GM23338 (cell line): Measurements from ENCODE around the gene MTHFD1L.

Experiments
- CREB1 ChIP-seq: fragments of 250-450 bp; sonication (Bioruptor Pico); IDR thresholded peaks from 2 replicates; pipeline ENCODE4 v1.5.0; 2020; ENCODE audit warnings: low read depth, mild to moderate bottlenecking, moderate library complexity
- EZH2 ChIP-seq: fragments of 200-600 bp; sonication (generic); IDR thresholded peaks from one replicate; pipeline ENCODE4 v1.8.0; 2017; ENCODE audit warnings: antibody characterized with exemption, mild to moderate bottlenecking, low read depth; ENCODE audit not compliant: unreplicated experiment
- EZH2phosphoT487 ChIP-seq: fragments of 200-600 bp; sonication (generic); IDR thresholded peaks from one replicate; pipeline ENCODE4 v1.8.1; 2018; ENCODE audit warnings: antibody characterized with exemption; ENCODE audit not compliant: unreplicated experiment
- JUNB ChIP-seq: IDR thresholded peaks from one replicate; pipeline ENCODE4 v1.6.1; 2016; ENCODE audit warnings: antibody characterized with exemption; ENCODE audit not compliant: unreplicated experiment
- NANOG ChIP-seq: IDR thresholded peaks from 2 replicates; pipeline ENCODE4 v1.6.1; 2016; ENCODE audit warnings: antibody characterized with exemption, borderline replicate concordance
- POLR2AphosphoS5 ChIP-seq: IDR thresholded peaks from 2 replicates; pipeline ENCODE4 v1.6.1; 2016; ENCODE audit warnings: antibody characterized with exemption, low read depth
- TF ChIP-seq, protein P1 (sequence below), 2 experiments: fragments of 200-600 bp in 1 of 2; sonication (generic) in 1 of 2; conservative IDR thresholded peaks; 2 replicates each; pipeline versions ENCODE4 v1.5.1 to v1.6.1; 2016 to 2017; ENCODE audit warnings: antibody characterized with exemption in 2 of 2, low read depth in 2 of 2, mild to moderate bottlenecking in 2 of 2, moderate library complexity in 1 of 2
- TF ChIP-seq, protein P2 (sequence below): IDR thresholded peaks from one replicate; pipeline ENCODE4 v1.6.1; 2018; ENCODE audit warnings: antibody characterized with exemption; ENCODE audit not compliant: unreplicated experiment
- TF ChIP-seq, protein P3 (sequence below): IDR thresholded peaks from 2 replicates; pipeline ENCODE4 v1.6.1; 2016; ENCODE audit warnings: antibody characterized with exemption
- TF ChIP-seq, protein P4 (sequence below): fragments of 250-450 bp; sonication (Bioruptor Pico); IDR thresholded peaks from 2 replicates; pipeline ENCODE4 v1.5.0; 2020; ENCODE audit warnings: mild to moderate bottlenecking, moderate library complexity

DNA sequence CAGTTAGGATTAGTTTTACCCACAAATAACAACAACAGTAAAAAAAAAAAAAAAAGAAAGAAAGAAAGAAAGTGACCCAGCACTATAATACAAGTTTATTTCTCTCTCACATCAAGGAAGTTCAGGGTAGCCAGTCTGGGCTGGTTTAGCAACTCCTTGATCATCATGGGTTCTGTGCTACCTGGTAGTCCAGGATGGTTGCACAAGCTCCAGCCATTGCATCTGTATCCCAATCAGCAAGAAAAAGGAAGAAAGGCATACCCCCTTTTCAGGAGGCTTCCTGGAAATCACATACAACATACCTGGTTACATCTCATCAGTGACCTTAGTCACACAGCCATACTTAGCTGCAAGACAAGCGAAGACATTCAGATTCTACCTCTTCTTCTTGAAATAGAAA, 128.5 kb downstream of the MTHFD1L start:
- TF ChIP-seq, protein P1, sequence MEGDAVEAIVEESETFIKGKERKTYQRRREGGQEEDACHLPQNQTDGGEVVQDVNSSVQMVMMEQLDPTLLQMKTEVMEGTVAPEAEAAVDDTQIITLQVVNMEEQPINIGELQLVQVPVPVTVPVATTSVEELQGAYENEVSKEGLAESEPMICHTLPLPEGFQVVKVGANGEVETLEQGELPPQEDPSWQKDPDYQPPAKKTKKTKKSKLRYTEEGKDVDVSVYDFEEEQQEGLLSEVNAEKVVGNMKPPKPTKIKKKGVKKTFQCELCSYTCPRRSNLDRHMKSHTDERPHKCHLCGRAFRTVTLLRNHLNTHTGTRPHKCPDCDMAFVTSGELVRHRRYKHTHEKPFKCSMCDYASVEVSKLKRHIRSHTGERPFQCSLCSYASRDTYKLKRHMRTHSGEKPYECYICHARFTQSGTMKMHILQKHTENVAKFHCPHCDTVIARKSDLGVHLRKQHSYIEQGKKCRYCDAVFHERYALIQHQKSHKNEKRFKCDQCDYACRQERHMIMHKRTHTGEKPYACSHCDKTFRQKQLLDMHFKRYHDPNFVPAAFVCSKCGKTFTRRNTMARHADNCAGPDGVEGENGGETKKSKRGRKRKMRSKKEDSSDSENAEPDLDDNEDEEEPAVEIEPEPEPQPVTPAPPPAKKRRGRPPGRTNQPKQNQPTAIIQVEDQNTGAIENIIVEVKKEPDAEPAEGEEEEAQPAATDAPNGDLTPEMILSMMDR (conservative IDR thresholded peaks at IDR 0.05; ENCODE audit: low read depth in 2 of 2), result no peak
- no peak for TF ChIP-seq EZH2
- no peak for TF ChIP-seq EZH2phosphoT487
- TF ChIP-seq, protein P2, sequence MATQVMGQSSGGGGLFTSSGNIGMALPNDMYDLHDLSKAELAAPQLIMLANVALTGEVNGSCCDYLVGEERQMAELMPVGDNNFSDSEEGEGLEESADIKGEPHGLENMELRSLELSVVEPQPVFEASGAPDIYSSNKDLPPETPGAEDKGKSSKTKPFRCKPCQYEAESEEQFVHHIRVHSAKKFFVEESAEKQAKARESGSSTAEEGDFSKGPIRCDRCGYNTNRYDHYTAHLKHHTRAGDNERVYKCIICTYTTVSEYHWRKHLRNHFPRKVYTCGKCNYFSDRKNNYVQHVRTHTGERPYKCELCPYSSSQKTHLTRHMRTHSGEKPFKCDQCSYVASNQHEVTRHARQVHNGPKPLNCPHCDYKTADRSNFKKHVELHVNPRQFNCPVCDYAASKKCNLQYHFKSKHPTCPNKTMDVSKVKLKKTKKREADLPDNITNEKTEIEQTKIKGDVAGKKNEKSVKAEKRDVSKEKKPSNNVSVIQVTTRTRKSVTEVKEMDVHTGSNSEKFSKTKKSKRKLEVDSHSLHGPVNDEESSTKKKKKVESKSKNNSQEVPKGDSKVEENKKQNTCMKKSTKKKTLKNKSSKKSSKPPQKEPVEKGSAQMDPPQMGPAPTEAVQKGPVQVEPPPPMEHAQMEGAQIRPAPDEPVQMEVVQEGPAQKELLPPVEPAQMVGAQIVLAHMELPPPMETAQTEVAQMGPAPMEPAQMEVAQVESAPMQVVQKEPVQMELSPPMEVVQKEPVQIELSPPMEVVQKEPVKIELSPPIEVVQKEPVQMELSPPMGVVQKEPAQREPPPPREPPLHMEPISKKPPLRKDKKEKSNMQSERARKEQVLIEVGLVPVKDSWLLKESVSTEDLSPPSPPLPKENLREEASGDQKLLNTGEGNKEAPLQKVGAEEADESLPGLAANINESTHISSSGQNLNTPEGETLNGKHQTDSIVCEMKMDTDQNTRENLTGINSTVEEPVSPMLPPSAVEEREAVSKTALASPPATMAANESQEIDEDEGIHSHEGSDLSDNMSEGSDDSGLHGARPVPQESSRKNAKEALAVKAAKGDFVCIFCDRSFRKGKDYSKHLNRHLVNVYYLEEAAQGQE, result no peak
- TF ChIP-seq JUNB, result no peak
- TF ChIP-seq NANOG, result no peak
- no peak for TF ChIP-seq POLR2AphosphoS5
- TF ChIP-seq CREB1 (CRISPR knock-in tag), result no peak
- TF ChIP-seq, protein P3, sequence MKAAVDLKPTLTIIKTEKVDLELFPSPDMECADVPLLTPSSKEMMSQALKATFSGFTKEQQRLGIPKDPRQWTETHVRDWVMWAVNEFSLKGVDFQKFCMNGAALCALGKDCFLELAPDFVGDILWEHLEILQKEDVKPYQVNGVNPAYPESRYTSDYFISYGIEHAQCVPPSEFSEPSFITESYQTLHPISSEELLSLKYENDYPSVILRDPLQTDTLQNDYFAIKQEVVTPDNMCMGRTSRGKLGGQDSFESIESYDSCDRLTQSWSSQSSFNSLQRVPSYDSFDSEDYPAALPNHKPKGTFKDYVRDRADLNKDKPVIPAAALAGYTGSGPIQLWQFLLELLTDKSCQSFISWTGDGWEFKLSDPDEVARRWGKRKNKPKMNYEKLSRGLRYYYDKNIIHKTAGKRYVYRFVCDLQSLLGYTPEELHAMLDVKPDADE, result no peak
- TF ChIP-seq, protein P4, sequence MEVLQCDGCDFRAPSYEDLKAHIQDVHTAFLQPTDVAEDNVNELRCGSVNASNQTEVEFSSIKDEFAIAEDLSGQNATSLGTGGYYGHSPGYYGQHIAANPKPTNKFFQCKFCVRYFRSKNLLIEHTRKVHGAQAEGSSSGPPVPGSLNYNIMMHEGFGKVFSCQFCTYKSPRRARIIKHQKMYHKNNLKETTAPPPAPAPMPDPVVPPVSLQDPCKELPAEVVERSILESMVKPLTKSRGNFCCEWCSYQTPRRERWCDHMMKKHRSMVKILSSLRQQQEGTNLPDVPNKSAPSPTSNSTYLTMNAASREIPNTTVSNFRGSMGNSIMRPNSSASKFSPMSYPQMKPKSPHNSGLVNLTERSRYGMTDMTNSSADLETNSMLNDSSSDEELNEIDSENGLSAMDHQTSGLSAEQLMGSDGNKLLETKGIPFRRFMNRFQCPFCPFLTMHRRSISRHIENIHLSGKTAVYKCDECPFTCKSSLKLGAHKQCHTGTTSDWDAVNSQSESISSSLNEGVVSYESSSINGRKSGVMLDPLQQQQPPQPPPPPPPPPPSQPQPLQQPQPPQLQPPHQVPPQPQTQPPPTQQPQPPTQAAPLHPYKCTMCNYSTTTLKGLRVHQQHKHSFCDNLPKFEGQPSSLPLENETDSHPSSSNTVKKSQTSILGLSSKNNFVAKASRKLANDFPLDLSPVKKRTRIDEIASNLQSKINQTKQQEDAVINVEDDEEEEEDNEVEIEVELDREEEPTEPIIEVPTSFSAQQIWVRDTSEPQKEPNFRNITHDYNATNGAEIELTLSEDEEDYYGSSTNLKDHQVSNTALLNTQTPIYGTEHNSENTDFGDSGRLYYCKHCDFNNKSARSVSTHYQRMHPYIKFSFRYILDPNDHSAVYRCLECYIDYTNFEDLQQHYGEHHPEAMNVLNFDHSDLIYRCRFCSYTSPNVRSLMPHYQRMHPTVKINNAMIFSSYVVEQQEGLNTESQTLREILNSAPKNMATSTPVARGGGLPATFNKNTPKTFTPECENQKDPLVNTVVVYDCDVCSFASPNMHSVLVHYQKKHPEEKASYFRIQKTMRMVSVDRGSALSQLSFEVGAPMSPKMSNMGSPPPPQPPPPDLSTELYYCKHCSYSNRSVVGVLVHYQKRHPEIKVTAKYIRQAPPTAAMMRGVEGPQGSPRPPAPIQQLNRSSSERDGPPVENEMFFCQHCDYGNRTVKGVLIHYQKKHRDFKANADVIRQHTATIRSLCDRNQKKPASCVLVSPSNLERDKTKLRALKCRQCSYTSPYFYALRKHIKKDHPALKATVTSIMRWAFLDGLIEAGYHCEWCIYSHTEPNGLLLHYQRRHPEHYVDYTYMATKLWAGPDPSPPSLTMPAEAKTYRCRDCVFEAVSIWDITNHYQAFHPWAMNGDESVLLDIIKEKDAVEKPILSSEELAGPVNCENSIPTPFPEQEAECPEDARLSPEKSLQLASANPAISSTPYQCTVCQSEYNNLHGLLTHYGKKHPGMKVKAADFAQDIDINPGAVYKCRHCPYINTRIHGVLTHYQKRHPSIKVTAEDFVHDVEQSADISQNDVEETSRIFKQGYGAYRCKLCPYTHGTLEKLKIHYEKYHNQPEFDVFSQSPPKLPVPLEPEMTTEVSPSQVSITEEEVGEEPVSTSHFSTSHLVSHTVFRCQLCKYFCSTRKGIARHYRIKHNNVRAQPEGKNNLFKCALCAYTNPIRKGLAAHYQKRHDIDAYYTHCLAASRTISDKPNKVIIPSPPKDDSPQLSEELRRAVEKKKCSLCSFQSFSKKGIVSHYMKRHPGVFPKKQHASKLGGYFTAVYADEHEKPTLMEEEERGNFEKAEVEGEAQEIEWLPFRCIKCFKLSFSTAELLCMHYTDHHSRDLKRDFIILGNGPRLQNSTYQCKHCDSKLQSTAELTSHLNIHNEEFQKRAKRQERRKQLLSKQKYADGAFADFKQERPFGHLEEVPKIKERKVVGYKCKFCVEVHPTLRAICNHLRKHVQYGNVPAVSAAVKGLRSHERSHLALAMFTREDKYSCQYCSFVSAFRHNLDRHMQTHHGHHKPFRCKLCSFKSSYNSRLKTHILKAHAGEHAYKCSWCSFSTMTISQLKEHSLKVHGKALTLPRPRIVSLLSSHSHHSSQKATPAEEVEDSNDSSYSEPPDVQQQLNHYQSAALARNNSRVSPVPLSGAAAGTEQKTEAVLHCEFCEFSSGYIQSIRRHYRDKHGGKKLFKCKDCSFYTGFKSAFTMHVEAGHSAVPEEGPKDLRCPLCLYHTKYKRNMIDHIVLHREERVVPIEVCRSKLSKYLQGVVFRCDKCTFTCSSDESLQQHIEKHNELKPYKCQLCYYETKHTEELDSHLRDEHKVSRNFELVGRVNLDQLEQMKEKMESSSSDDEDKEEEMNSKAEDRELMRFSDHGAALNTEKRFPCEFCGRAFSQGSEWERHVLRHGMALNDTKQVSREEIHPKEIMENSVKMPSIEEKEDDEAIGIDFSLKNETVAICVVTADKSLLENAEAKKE (CRISPR knock-in tag), result no peak
